ENCODE data around the gene MRPL21.

DNA sequence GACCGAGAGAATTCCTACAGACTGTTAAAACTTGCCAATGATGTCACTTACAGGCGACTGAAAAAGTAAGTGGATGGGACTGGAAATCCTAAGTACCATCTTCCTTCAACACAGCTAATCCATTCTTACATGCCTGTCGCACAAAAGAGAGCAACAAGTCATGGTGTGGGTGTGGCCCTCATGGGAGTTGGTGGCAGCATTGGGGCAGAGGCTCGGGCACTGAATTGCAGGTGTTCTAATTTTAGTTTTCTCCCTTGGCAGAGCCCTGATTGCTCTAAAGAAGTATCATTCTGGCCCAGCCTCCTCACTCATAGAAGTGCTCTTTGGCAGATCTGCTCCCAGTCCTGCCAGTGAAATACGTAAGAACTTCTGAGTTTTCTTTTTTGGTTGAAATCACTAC, 4.6 kb upstream of the MRPL21 start:
- TF ChIP-seq, protein P1, sequence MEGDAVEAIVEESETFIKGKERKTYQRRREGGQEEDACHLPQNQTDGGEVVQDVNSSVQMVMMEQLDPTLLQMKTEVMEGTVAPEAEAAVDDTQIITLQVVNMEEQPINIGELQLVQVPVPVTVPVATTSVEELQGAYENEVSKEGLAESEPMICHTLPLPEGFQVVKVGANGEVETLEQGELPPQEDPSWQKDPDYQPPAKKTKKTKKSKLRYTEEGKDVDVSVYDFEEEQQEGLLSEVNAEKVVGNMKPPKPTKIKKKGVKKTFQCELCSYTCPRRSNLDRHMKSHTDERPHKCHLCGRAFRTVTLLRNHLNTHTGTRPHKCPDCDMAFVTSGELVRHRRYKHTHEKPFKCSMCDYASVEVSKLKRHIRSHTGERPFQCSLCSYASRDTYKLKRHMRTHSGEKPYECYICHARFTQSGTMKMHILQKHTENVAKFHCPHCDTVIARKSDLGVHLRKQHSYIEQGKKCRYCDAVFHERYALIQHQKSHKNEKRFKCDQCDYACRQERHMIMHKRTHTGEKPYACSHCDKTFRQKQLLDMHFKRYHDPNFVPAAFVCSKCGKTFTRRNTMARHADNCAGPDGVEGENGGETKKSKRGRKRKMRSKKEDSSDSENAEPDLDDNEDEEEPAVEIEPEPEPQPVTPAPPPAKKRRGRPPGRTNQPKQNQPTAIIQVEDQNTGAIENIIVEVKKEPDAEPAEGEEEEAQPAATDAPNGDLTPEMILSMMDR (IDR thresholded peaks at IDR 0.05) = no peak
- TF ChIP-seq POLR2A (IDR thresholded peaks at IDR 0.05) = no peak

All from vagina (tissue), 2 donors.